ENCODE measurements around the gene SH3GL2.

The SH3GL2 gene

DNA sequence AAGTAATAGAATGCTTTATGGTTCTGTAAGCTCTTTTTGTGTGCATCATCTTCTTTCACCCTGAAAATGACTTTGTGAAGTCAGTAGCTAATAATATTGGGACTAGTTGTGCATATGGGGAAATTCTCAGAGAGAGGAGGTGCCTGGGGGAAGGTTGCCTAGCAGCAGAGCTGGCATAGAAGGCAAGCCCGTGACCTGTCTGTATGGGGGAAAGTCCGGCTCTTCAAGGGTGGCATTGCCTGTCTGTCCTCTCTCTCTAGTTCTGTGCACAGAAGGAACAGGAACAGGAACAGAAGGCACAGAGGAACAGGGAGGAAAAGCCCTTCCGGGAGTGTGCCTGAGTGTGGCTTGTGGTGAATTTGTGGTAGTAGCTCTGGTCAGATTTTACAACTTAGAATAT lies 33.1 kb downstream of the SH3GL2 start:
- DNase-seq = no peak

- DNase-seq = no peak
Observed at GRCh38 chr9:17613758-17614157, 34.9 kb downstream of the SH3GL2 start.

GRCh38 chr9:17614250-17614649 lies 35.4 kb downstream of the SH3GL2 start:
- DNase-seq = no peak

DNA sequence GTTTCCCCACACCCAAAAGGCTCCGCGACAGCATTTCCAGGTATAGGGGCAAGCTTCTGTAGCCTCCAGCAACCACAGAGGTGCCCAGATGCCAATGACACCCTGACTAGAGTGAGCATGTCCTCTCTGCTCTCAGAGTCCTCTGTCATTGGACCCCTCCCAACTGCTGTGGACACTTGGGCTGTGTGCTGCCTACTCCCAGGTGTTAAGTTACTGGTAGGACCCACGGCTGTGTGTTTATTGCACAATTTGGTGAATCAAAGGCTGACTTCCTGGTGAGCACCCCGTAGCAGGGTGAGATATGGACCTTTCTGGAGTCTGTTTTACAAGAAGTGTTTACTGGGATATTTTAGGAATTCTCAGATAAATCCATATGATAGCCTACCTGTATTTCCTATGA lies 36.0 kb downstream of the SH3GL2 start:
- DNase-seq = no peak

DNA sequence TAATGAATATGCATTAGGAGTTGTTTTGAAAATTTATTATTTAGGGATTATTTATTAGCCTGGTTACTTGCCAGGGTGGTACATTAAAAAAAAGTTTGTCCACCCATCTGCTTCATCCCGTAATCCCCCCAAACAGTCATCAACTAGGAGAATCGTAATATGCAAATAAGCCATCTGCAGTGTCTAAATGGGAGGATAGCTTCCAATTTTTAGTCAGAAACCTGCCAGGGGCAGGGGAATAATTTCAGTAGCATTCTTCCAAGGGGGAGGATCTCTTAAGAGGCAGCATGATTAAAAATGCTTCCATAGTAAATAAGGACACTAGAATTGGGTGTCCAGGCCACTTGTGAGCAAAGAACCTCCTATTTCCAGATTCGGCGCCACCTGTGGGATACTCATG lies 43.3 kb downstream of the SH3GL2 start:
- peak; percentile 97 for DNase-seq

- no peak for DNase-seq
Observed at GRCh38 chr9:17622749-17623148, 43.9 kb downstream of the SH3GL2 start.

GRCh38 chr9:17623965-17624364 lies 45.1 kb downstream of the SH3GL2 start:
- DNase-seq = no peak

GRCh38 chr9:17624571-17624970 lies 45.7 kb downstream of the SH3GL2 start:
- DNase-seq = peak; percentile 75

DNA sequence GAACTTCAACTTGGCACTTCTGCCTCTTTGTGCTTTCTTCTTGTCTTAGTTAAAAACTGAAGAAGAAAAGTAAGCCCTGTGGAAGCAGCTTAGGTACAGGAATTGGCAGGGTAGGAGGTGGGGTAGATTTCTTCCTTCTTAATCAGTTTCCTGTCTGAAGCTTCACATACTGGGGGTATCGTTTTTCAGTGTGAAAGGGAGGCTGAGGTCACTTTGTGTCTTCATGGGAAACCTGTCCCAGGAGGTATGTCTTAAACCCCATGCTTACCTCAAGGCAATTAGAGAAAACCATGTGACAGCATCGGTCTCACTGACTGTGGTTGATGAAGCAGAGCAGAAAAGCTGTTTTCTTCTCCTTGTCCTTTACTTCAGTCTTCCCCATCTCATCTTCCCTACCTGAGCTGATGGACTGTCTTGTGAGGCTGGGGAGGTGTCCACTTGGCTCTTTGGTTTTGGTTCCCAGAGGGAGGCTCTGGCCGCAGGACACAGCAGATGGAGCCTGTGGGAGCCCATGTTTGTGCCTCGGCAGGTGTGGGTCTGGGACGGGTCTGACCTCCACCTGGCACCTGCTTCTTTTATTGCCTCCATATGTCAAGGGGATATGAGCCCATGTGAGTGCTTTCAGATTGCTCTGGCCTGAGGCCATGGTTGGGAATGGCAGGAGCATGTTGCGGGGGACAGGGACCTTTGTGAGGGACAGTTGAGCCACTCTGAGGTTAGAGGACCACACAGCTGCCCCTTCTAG lies 47.0 kb downstream of the SH3GL2 start:
- peak; percentile 21 for DNase-seq

DNA sequence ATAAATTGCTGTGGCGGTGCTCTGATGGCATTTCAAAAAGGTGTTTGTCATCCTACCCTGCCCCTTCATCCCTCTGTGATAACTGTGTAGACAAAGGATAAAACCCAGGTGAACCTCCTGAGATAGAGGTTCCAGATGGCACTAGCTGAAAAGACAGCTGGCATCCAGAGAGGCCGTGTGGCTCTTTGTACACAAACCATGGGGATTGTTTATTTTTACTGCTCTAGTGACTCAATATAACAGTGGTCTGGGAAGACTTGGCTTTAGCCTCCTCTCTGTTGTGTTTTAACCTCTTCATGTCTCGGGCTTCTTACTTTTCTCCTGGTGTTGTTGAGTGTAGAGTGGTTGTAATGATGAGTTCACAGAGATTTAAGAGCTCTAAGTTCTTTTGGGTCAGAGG lies 48.8 kb downstream of the SH3GL2 start:
- peak; percentile 70 for DNase-seq

- no peak for DNase-seq
Observed at GRCh38 chr9:17628624-17629023, 49.8 kb downstream of the SH3GL2 start.

GRCh38 chr9:17630531-17630949 lies 51.7 kb downstream of the SH3GL2 start:
- no peak for DNase-seq

DNA sequence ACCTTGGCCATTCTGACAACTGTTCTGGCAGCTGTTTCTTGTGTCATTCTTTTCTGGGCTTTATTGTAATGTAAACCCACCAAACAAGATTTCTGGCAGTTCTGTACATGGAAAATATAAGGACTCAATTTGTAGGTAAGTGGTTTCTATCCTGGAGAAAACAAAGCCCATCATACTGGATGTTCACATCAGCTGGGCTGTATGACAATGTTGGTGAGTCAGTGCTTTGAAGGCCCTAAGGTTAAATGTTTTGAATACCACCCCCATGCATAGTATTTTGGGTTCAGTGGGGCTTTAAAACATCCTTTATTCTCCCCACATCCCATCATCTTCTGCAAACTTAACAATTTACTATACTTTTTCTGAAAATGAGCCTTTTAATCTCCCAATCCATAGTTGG lies 52.5 kb downstream of the SH3GL2 start:
- DNase-seq = no peak

- DNase-seq = no peak
Observed at GRCh38 chr9:17632994-17633393, 54.1 kb downstream of the SH3GL2 start.

GRCh38 chr9:17635115-17635890 lies 56.4 kb downstream of the SH3GL2 start:
- no peak for DNase-seq

DNA sequence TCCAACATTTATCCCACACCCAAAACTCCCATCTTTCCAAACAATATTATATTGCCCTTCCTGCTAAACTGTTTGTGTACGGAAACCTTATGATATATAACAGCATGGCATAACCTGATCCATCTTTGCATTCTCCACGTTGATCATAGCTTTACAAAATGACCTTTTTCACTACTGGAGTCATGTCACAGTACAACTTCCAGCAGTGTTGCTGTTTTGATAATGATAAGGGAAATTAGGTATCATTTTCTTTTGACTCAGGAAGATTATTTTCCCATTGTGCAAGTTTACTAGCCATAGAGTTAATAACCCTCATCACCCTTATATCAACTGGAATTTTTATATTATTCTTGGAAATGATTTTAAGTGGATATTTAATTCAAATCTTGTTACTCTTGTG lies 57.5 kb downstream of the SH3GL2 start:
- DNase-seq = no peak

DNA sequence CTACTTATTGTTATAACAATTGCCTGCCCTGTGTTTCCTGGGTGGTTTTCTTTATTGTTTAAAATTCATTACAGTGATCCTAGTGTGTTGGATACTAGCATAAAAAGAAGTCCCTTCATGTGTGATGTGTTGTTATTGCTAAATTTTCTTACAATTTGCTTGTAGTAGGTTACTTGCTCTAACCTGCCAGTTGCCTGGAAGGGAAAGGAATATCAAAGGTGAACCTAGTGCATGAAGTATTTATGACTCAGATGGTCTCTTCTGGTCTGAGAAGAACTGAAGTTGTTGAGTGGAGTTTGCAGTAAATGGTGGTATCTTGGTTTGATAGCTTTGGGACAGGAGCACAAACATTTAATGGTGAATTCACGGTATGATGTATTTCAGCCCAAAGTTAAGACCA lies 58.0 kb downstream of the SH3GL2 start:
- DNase-seq = no peak

DNA sequence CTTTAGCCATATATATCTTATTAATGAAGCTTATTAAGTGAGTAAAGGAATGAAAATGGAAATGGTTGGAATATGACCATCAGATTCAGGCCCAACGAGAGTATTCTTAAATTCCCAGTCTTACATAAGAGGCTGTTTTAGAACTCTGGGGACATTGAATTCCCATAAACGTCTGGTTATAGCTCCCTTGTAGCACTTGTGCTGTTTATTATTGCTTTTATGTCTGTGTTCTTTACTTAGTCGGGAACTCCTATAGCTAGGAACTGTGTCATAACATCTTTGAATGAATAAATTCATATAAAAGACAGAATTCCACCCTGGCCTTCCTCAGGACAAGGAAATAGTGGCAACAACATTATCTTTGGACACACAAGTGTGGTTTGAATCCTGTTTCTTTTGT lies 58.4 kb downstream of the SH3GL2 start:
- DNase-seq = no peak

DNA sequence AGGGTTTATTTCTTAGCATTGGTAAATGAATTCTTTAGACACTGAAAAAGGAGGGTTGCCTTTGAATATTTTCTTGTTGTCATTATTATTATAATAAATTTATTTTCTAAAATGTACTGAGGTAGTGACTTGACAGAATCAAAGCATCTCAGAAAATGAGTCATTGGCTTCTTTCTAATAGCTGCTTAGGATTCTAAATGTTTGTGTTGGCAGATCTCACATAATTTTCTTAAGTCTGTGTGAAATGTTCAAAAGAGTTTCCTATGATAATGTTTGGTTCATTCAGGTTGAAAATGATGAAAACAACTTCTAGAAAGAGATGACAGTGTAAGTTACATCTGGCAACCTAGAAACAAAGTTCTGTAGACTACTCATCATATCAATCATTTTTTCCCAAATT lies 69.7 kb downstream of the SH3GL2 start:
- no peak for DNase-seq

- DNase-seq = no peak
Observed at GRCh38 chr9:17651725-17652124, 72.9 kb downstream of the SH3GL2 start.

DNA sequence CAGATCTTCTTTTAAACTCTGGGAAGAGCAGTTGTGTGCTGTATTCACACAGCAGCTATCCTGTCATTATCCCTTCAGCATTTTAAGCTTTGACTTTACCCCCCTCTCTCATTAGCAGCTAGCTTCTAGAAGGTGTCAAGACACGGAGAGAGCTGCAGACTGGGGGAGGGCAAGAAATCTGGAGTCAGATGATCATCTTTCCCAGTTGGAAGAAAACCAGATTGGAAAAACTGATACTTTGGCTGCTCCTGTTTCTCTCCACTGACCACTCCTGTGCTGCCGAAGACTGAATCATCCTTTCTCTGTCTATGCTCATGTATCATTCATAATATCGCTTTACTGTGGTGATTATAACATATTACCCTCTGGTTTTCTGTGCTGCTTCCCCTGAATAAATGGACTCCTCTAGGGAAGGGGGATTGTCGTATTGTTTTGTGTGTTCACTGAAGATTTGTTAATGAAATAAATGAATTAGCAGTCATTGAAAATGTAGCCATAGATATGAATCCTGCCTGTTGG lies 75.1 kb downstream of the SH3GL2 start:
- DNase-seq = no peak

DNA sequence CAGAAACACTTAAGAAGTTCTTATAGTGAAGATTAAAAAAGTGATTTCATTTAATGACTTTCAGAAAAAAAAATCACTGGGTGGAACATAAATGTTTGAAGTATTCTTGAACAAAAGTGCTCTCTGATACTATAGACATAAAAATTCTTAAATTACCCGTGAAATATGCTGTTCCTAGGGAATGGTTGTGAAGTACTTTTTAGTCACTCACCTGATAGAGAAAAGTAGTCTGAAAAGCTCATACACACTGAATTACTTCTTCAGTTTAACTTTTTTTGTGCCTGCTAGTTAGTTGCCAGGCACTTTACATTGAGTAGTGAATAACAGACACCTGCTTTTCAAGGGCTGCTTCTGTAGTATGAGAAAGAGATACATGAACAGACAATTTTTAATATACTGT lies 78.0 kb downstream of the SH3GL2 start:
- DNase-seq = no peak

DNA sequence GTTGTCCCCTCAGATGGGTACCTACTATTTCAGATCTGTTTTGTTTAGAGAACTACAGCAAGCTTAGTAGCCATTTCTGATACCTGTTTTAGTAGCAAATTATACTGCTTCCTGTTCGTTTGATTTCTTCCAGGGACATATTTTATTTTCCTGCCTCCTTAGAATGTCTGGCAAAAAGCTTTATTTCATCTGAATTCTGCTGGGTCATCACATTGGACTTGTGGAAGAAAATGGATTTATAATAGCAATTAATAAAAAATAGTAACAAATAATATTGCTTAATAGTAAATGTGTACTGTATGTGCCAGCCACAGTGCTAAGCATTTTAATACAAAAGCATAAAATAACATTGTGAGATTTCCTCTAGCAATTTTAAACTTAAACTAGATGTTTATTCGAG lies 79.4 kb downstream of the SH3GL2 start:
- no peak for DNase-seq

- no peak for DNase-seq
Observed at GRCh38 chr9:17660158-17660557, 81.3 kb downstream of the SH3GL2 start.

Measured in NCI-H524 treated with DMSO at 0.1 percent for 48 hours (cell line).